Karpas-422 (cell line): Measurements from ENCODE around the gene GSTM2. TPM values are rescaled to one million over a fixed set of nuclear protein-coding genes. Genes with fewer than 3 reads are reported as not detected.
"Not testable (repeated sequence)": the region's sequence is repeated elsewhere in the genome, so short reads cannot be mapped to it uniquely, and the experiment has no call there.

Source experiments
- DNase-seq: peaks from one replicate; pipeline ENCODE4 v3.0.0-alpha.2; 2015
- H2AFZ ChIP-seq: fragments of 200-600 bp; sonication (generic); 2 replicates; pipeline ENCODE4 v1.6.1; 2014; ENCODE audit warnings: antibody characterized with exemption, low read length, mixed read lengths
- H3K27ac ChIP-seq: fragments of 200-600 bp; sonication (generic); 2 replicates; pipeline ENCODE4 v1.5.1; 2014; ENCODE audit warnings: mild to moderate bottlenecking, low read length, moderate library complexity
- H3K27me3 ChIP-seq: fragments of 200-600 bp; sonication (generic); 2 replicates; pipeline ENCODE4 v1.6.1; 2014; ENCODE audit warnings: low read length, mixed read lengths
- H3K36me3 ChIP-seq: fragments of 200-600 bp; sonication (generic); 2 replicates; pipeline ENCODE4 v1.6.1; 2014; ENCODE audit warnings: low read length, mixed read lengths; ENCODE audit not compliant: insufficient read depth
- H3K4me1 ChIP-seq: fragments of 200-600 bp; sonication (generic); 2 replicates; pipeline ENCODE4 v1.6.1; 2014; ENCODE audit warnings: mild to moderate bottlenecking, low read length, mixed read lengths
- H3K4me2 ChIP-seq: fragments of 200-600 bp; sonication (generic); 2 replicates; pipeline ENCODE4 v1.6.1; 2014; ENCODE audit warnings: low read length, low read depth, mild to moderate bottlenecking; ENCODE audit not compliant: poor library complexity, severe bottlenecking
- H3K4me3 ChIP-seq: fragments of 200-600 bp; sonication (generic); 2 replicates; pipeline ENCODE4 v1.5.1; 2014; ENCODE audit warnings: mild to moderate bottlenecking, antibody characterized with exemption, low read length, mixed read lengths
- H3K79me2 ChIP-seq: fragments of 200-600 bp; sonication (generic); 2 replicates; pipeline ENCODE4 v1.6.1; 2014; ENCODE audit warnings: mild to moderate bottlenecking, low read length, mixed read lengths
- H3K9ac ChIP-seq: fragments of 200-600 bp; sonication (generic); 2 replicates; pipeline ENCODE4 v1.6.0; 2014; ENCODE audit warnings: low read length
- H3K9me2 ChIP-seq: fragments of 200-600 bp; sonication (generic), shearing (Covaris generic); replicated peaks from 2 replicates; pipeline ENCODE4 v1.6.0; 2014; ENCODE audit warnings: mild to moderate bottlenecking, low read length, moderate library complexity; ENCODE audit not compliant: insufficient read depth
- H3K9me3 ChIP-seq: fragments of 300-700, 200-600 bp; sonication (generic); 2 replicates; pipeline ENCODE4 v1.6.1; 2014; ENCODE audit warnings: low read length, mixed read lengths
- H4K20me1 ChIP-seq: fragments of 200-600 bp; sonication (generic); 2 replicates; pipeline ENCODE4 v1.6.1; 2014; ENCODE audit warnings: mild to moderate bottlenecking, antibody characterized with exemption, low read length, low read depth; ENCODE audit not compliant: insufficient read depth
- total RNA-seq: library from RNA; depleted of rRNA; stranded (reverse); fragments of >200 nt; shearing (Covaris generic); gene quantifications from 2 replicates; pipeline ENCODE4 v1.2.3, GENCODE V29; 2014; ENCODE audit warnings: low replicate concordance

Gene GSTM2
- total RNA-seq, 1 experiment from 2014 or later, result 7.3 TPM

GRCh38 chr1:109671067-109671466 is 3.2 kb downstream of the GSTM2 start:
- no peaks in the 10 kb centered on the region for H3K9me2 ChIP-seq
- H3K4me3 ChIP-seq, result no peak overlapping the region
- H3K9me3 ChIP-seq, result no peaks in the 10 kb centered on the region
- no peaks in the 10 kb centered on the region for H4K20me1 ChIP-seq
- H3K27me3 ChIP-seq, result no peaks in the 10 kb centered on the region
- no peaks in the 10 kb centered on the region for H3K79me2 ChIP-seq
- peaks cover 13% of the 10 kb centered on the region for H3K4me1 ChIP-seq
- no peak overlapping the region for H2AFZ ChIP-seq
- no peak for DNase-seq
- no peak overlapping the region for H3K9ac ChIP-seq
- no peak overlapping the region for H3K27ac ChIP-seq
- no peak overlapping the region for H3K4me2 ChIP-seq
- no peaks in the 10 kb centered on the region for H3K36me3 ChIP-seq

- H3K36me3 ChIP-seq, H3K79me2 ChIP-seq, DNase-seq, H4K20me1 ChIP-seq, H2AFZ ChIP-seq, H3K9me2 ChIP-seq, H3K9ac ChIP-seq, H3K4me1 ChIP-seq, H3K4me2 ChIP-seq, H3K27ac ChIP-seq, H3K9me3 ChIP-seq, H3K27me3 ChIP-seq, H3K4me3 ChIP-seq: not testable (repeated sequence)
Observed at GRCh38 chr1:109673861-109674260, 6.0 kb downstream of the GSTM2 start.

- not testable (repeated sequence) for H3K4me1 ChIP-seq, H3K9me3 ChIP-seq, H3K9me2 ChIP-seq, H4K20me1 ChIP-seq, H3K27me3 ChIP-seq, H3K27ac ChIP-seq, H3K4me3 ChIP-seq, DNase-seq, H3K79me2 ChIP-seq, H3K4me2 ChIP-seq, H2AFZ ChIP-seq, H3K36me3 ChIP-seq, H3K9ac ChIP-seq
Observed at GRCh38 chr1:109676683-109677381, 9.0 kb downstream of the GSTM2 start.

- H4K20me1 ChIP-seq, result no peaks in the 10 kb centered on the region
- H3K27me3 ChIP-seq, result no peaks in the 10 kb centered on the region
- no peak overlapping the region for H3K4me3 ChIP-seq
- H3K4me1 ChIP-seq, result no peaks in the 10 kb centered on the region
- no peak overlapping the region for H2AFZ ChIP-seq
- no peaks in the 10 kb centered on the region for H3K9me3 ChIP-seq
- H3K9ac ChIP-seq, result no peak overlapping the region
- H3K9me2 ChIP-seq, result no peaks in the 10 kb centered on the region
- H3K4me2 ChIP-seq, result no peak overlapping the region
- no peaks in the 10 kb centered on the region for H3K79me2 ChIP-seq
- H3K36me3 ChIP-seq, result no peaks in the 10 kb centered on the region
- H3K27ac ChIP-seq, result no peak overlapping the region
- no peak for DNase-seq
Observed at GRCh38 chr1:109677459-109677858, 9.6 kb downstream of the GSTM2 start.

- not testable (repeated sequence) for H3K4me2 ChIP-seq, H2AFZ ChIP-seq, DNase-seq, H3K36me3 ChIP-seq, H3K27me3 ChIP-seq, H3K79me2 ChIP-seq, H3K27ac ChIP-seq, H3K4me3 ChIP-seq, H3K4me1 ChIP-seq, H4K20me1 ChIP-seq, H3K9me2 ChIP-seq, H3K9ac ChIP-seq, H3K9me3 ChIP-seq
Observed at GRCh38 chr1:109678637-109679036, 10.8 kb downstream of the GSTM2 start.

- not testable (repeated sequence) for H3K4me3 ChIP-seq, H2AFZ ChIP-seq, H3K27me3 ChIP-seq, H3K79me2 ChIP-seq, H3K9me2 ChIP-seq, H4K20me1 ChIP-seq, H3K9ac ChIP-seq, DNase-seq, H3K4me2 ChIP-seq, H3K4me1 ChIP-seq, H3K9me3 ChIP-seq, H3K27ac ChIP-seq, H3K36me3 ChIP-seq
Observed at GRCh38 chr1:109684777-109685176, 16.9 kb downstream of the GSTM2 start.

- H3K79me2 ChIP-seq, H3K27me3 ChIP-seq, H3K27ac ChIP-seq, H3K9me3 ChIP-seq, H3K36me3 ChIP-seq, H3K4me3 ChIP-seq, H3K4me2 ChIP-seq, H3K4me1 ChIP-seq, H3K9me2 ChIP-seq, H2AFZ ChIP-seq, H3K9ac ChIP-seq, DNase-seq, H4K20me1 ChIP-seq: not testable (repeated sequence)
Observed at GRCh38 chr1:109685399-109685798, 17.5 kb downstream of the GSTM2 start.

GRCh38 chr1:109685890-109686289 is 18.0 kb downstream of the GSTM2 start:
- not testable (repeated sequence) for H3K27me3 ChIP-seq, H3K9ac ChIP-seq, H3K36me3 ChIP-seq, H3K9me3 ChIP-seq, H3K4me2 ChIP-seq, H3K27ac ChIP-seq, H4K20me1 ChIP-seq, H3K79me2 ChIP-seq, H3K4me1 ChIP-seq, H2AFZ ChIP-seq, H3K9me2 ChIP-seq, DNase-seq, H3K4me3 ChIP-seq

GRCh38 chr1:109687109-109687508 is 19.3 kb downstream of the GSTM2 start:
- Histone ChIP-seq H3K4me3 (peak overlapping the region; percentile 63; the same call in 1 of the 2 replicates), H3K4me2 (peak overlapping the region; percentile 62)
- H3K27me3 ChIP-seq, H3K27ac ChIP-seq, H3K4me1 ChIP-seq, H3K9me2 ChIP-seq, H3K9ac ChIP-seq, H3K36me3 ChIP-seq, H3K79me2 ChIP-seq, DNase-seq, H4K20me1 ChIP-seq, H2AFZ ChIP-seq, H3K9me3 ChIP-seq: not testable (repeated sequence)
